Effector CD4-positive, alpha-beta T cell (primary cell): Measurements from ENCODE around the gene SAMD4A.

Experiments used
- DNase-seq: peaks from one replicate; pipeline ENCODE4 v3.0.0-alpha.2; 2020

The SAMD4A gene

GRCh38 chr14:54708982-54709381 lies 142.1 kb downstream of the SAMD4A start:
- no peak for DNase-seq

- DNase-seq, result no peak
Observed at GRCh38 chr14:54709444-54709843, 142.5 kb downstream of the SAMD4A start.

- DNase-seq, result no peak
Observed at GRCh38 chr14:54709867-54710266, 142.9 kb downstream of the SAMD4A start.

GRCh38 chr14:54711312-54711711 lies 144.4 kb downstream of the SAMD4A start:
- no peak for DNase-seq

- DNase-seq, result no peak
Observed at GRCh38 chr14:54711812-54712464, 145.0 kb downstream of the SAMD4A start.

- no peak for DNase-seq
Observed at GRCh38 chr14:54712465-54713200, 145.7 kb downstream of the SAMD4A start.

- DNase-seq, result no peak
Observed at GRCh38 chr14:54713379-54713778, 146.5 kb downstream of the SAMD4A start.

GRCh38 chr14:54715239-54715638 lies 148.3 kb downstream of the SAMD4A start:
- DNase-seq, result no peak

- no peak for DNase-seq
Observed at GRCh38 chr14:54715811-54716210, 148.9 kb downstream of the SAMD4A start.

- no peak for DNase-seq
Observed at GRCh38 chr14:54716862-54717261, 149.9 kb downstream of the SAMD4A start.

GRCh38 chr14:54718046-54718445 lies 151.1 kb downstream of the SAMD4A start:
- no peak for DNase-seq

GRCh38 chr14:54719406-54719805 lies 152.5 kb downstream of the SAMD4A start:
- DNase-seq, result no peak

GRCh38 chr14:54722791-54723432 lies 156.0 kb downstream of the SAMD4A start:
- DNase-seq, result no peak

GRCh38 chr14:54724123-54724522 lies 157.2 kb downstream of the SAMD4A start:
- DNase-seq, result no peak

- no peak for DNase-seq
Observed at GRCh38 chr14:54724676-54725325, 157.9 kb downstream of the SAMD4A start.

GRCh38 chr14:54725998-54726397 lies 159.1 kb downstream of the SAMD4A start:
- no peak for DNase-seq

GRCh38 chr14:54727929-54728328 lies 161.0 kb downstream of the SAMD4A start:
- DNase-seq, result no peak

- no peak for DNase-seq
Observed at GRCh38 chr14:54728700-54729527, 162.0 kb downstream of the SAMD4A start.

GRCh38 chr14:54730156-54730961 lies 163.4 kb downstream of the SAMD4A start:
- DNase-seq, result no peak

- no peak for DNase-seq
Observed at GRCh38 chr14:54734966-54735365, 168.0 kb downstream of the SAMD4A start.

GRCh38 chr14:54735424-54735823 lies 168.5 kb downstream of the SAMD4A start:
- DNase-seq, result no peak
